ENCODE data around the gene CIB2.

DNA sequence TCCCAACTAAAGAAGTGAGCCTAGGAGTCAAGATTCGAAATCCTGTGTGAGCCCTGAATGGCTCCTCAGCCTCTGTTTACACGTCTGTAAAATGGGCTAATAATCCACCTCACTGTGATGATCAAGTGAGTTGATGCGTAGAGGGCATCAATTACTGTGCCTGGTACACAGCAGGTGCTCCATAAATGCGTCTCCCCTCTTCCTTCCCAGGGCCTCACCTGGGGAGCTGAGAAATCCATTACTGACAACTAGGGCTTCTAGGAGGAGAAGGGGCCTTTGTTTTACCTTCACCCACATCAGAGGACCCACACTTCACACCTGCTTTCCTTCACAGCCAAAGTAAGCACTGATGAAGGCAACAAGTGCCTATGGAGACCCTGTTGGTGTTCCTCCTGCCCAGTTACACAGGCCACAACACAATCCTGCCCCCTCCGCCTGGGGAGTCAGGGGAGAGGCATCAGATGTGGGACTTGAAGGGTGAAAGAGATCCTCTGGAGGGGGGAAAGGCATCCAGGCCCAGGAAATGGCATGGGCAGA, 1.4 kb downstream of the CIB2 start:
- TF ChIP-seq, protein P1, sequence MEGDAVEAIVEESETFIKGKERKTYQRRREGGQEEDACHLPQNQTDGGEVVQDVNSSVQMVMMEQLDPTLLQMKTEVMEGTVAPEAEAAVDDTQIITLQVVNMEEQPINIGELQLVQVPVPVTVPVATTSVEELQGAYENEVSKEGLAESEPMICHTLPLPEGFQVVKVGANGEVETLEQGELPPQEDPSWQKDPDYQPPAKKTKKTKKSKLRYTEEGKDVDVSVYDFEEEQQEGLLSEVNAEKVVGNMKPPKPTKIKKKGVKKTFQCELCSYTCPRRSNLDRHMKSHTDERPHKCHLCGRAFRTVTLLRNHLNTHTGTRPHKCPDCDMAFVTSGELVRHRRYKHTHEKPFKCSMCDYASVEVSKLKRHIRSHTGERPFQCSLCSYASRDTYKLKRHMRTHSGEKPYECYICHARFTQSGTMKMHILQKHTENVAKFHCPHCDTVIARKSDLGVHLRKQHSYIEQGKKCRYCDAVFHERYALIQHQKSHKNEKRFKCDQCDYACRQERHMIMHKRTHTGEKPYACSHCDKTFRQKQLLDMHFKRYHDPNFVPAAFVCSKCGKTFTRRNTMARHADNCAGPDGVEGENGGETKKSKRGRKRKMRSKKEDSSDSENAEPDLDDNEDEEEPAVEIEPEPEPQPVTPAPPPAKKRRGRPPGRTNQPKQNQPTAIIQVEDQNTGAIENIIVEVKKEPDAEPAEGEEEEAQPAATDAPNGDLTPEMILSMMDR (IDR thresholded peaks at IDR 0.05 in 8 of 11, conservative IDR thresholded peaks at IDR 0.05 in 3 of 11), result no peak
- no peak for TF ChIP-seq POLR2A (IDR thresholded peaks at IDR 0.05)
- TF ChIP-seq POLR2AphosphoS5 (IDR thresholded peaks at IDR 0.05), result no peak
